ENCODE results near the gene AGAP3. TPM values are rescaled to one million over a fixed set of nuclear protein-coding genes. Genes with fewer than 3 reads are reported as not detected.

The AGAP3 gene
- total RNA-seq, 1 experiment from 2014 or later: 126 TPM

DNA sequence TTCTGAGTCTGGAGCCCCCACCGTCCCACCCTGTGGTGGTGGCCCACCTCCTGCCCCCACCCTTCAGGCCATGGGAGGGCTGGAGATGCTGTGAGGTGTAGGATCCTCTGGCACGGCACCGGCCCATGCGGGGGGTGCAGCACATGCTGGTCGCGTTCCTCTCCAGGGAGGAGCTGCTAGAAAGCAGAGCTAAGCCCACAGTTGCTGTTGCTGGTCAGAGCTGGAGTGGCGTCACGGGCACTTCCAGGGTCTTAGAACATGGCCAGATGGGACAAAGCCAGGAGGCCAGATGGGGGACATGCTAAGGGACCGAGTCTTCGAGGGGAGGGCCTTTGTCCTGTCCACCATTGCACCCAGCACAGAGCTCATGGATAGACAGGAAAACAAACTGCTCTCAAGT, 21.6 kb downstream of the AGAP3 start:
- ChIA-PET CTCF (interaction anchor here (1.5 kb wide), 1 partner anchor 46 kb away, joined by 8 read pairs; no protein-coding TSS in a partner anchor), RAD21 (ENCODE audit: low non-redundant PET in 1 of 2, low total read pairs in 2 of 2, uncharacterized antibody in 2 of 2, unreplicated experiment in 2 of 2) (no interaction called here), POLR2A (interaction anchor here (1.1 kb wide), 1 partner anchor 98 kb away, joined by 3 read pairs; no protein-coding TSS in a partner anchor)
- ATAC-seq (no peak), DNase-seq (ENCODE audit: low read depth, low spot score) (no peak)
- peaks cover 0 to 2% of the 10 kb centered on the region in 2 experiments; a peak in 1 of 4 replicates for H3K36me3 ChIP-seq (ENCODE audit: control insufficient read depth in 1 of 2, insufficient read depth in 2 of 2, low read length in 2 of 2)
- H2AFZ ChIP-seq (ENCODE audit: low read depth, low read length, poor library complexity, severe bottlenecking): no peak overlapping the region
- H3K79me2 ChIP-seq (ENCODE audit: insufficient read depth, low read length): peaks cover 81% of the 10 kb centered on the region
- H3K4me1 ChIP-seq (ENCODE audit: control insufficient read depth in 1 of 2, insufficient read depth in 2 of 2, low read length in 2 of 2): peaks cover 15 to 47% of the 10 kb centered on the region in 2 experiments
- intact Hi-C loops (cut with micrococcal nuclease): no loop called here
- H3K27me3 ChIP-seq (ENCODE audit: insufficient read depth, low read length): no peaks in the 10 kb centered on the region
- H3K9me2 ChIP-seq (ENCODE audit: insufficient read depth): no peaks in the 10 kb centered on the region
- H3K9ac ChIP-seq (ENCODE audit: low read length): no peak overlapping the region
- no peak overlapping the region for H3K4me3 ChIP-seq (replicated peaks in 1 of 2; ENCODE audit: low read depth in 1 of 2, low read length in 2 of 2)
- H3K9me3 ChIP-seq (ENCODE audit: control insufficient read depth in 1 of 2, insufficient read depth in 1 of 2, low read depth in 1 of 2, low read length in 2 of 2): no peaks in the 10 kb centered on the region
- no TSS peak for BruUV-seq (replicated peaks)
- no peak overlapping the region for H3K4me2 ChIP-seq (ENCODE audit: low read length)
- no peak for TF ChIP-seq ZNF274 (IDR thresholded peaks at IDR 0.05; ENCODE audit: low read depth, low read length)
- H4K20me1 ChIP-seq (ENCODE audit: insufficient read depth): no peaks in the 10 kb centered on the region; the same call in 1 of the 2 replicates
- no peak overlapping the region for H3K27ac ChIP-seq (ENCODE audit: low read depth, low read length)

DNA sequence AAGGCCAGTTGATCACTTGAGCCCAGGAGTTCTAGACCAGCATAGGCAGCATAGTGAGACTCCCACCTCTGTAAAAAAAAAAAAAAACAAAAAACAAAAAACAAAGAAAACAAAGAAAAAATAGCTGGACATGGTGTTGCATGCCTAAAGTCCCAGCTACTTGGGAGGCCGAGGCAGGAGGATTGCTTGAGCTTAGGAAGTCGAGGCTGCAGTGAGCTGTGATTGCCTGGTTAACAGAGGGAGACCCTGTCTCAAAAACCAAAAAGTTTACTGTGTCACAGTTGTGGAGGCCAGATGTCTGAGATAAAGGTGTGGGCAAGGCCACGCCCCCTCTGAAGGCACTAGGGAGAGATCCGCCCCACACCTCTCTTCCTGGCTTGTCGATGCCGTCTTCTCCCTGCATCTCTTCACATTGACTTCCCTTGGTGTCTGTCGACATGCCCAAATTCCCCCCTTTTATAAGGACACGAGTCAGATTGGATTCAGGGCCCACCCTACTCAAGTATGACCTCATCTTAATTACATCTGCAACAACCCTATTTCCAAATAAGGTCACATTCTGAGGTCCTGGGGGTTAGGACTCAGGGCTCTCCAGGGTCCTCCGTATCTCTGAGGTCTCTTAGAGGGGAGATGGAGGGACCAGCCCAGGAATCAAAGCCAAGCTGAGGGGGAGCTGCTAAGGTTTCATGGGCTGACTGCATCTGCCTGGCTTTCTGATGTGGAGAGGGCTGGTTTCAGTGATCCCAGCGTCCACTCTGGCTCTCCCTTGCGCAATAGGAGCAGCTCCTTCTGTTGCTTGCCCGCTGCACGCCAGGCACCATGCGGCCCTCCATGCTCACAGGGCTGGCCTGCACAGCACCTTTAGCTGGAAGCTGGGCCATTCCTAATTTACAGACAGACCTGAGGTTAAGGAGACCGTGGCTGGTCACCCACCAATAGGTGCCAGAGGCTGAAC, 23.1 kb downstream of the AGAP3 start:
- POLR2A ChIA-PET: interaction anchor here (1.3 kb wide), 1 partner anchor 15 kb away, joined by 4 read pairs; no protein-coding TSS in a partner anchor
- BruUV-seq (replicated peaks): no TSS peak
- H3K9ac ChIP-seq (ENCODE audit: low read length): no peak overlapping the region
- H3K79me2 ChIP-seq (ENCODE audit: insufficient read depth, low read length): peaks cover 81% of the 10 kb centered on the region
- H3K4me1 ChIP-seq (ENCODE audit: control insufficient read depth in 1 of 2, insufficient read depth in 2 of 2, low read length in 2 of 2): peaks cover 28 to 62% of the 10 kb centered on the region in 2 experiments
- CTCF ChIA-PET: interaction anchor here (0.6 to 4.5 kb wide), 9 partner anchors 11 to 149 kb away, joined by 3 to 25 read pairs (median 4); partner anchors contain the start of gene ABCB8
- no peaks in the 10 kb centered on the region for H3K9me2 ChIP-seq (ENCODE audit: insufficient read depth)
- H3K27ac ChIP-seq (ENCODE audit: low read depth, low read length): no peak overlapping the region
- no peak overlapping the region for H2AFZ ChIP-seq (ENCODE audit: low read depth, low read length, poor library complexity, severe bottlenecking)
- peaks cover 0 to 2% of the 10 kb centered on the region in 2 experiments; a peak in 1 of 4 replicates for H3K36me3 ChIP-seq (ENCODE audit: control insufficient read depth in 1 of 2, insufficient read depth in 2 of 2, low read length in 2 of 2)
- no peak for ATAC-seq
- H3K27me3 ChIP-seq (ENCODE audit: insufficient read depth, low read length): no peaks in the 10 kb centered on the region
- intact Hi-C loops (cut with micrococcal nuclease): loop anchor here (5.0 kb wide), 2 partner anchors 82 to 332 kb away; partner anchors contain the start of gene ABCB8
- H3K4me3 ChIP-seq (replicated peaks in 1 of 2; ENCODE audit: low read depth in 1 of 2, low read length in 2 of 2): no peak overlapping the region
- no peak overlapping the region for H3K4me2 ChIP-seq (ENCODE audit: low read length)
- DNase-seq (ENCODE audit: low read depth, low spot score): no peak
- RAD21 ChIA-PET (ENCODE audit: low non-redundant PET in 1 of 2, low total read pairs in 2 of 2, uncharacterized antibody in 2 of 2, unreplicated experiment in 2 of 2): interaction anchor here in 1 of 2 experiments (1.3 kb wide), 1 partner anchor 100 kb away, joined by 3 read pairs; no protein-coding TSS in a partner anchor
- H3K9me3 ChIP-seq (ENCODE audit: control insufficient read depth in 1 of 2, insufficient read depth in 1 of 2, low read depth in 1 of 2, low read length in 2 of 2): no peaks in the 10 kb centered on the region
- H4K20me1 ChIP-seq (ENCODE audit: insufficient read depth): no peaks in the 10 kb centered on the region; the same call in 1 of the 2 replicates
- TF ChIP-seq SRF (IDR thresholded peaks at IDR 0.05; ENCODE audit: low read depth) (no peak), CEBPB (IDR thresholded peaks at IDR 0.05; ENCODE audit: low read depth) (no peak), SP1 (IDR thresholded peaks at IDR 0.05; ENCODE audit: low read depth) (no peak), YY1 (IDR thresholded peaks at IDR 0.05; ENCODE audit: extremely low read depth, insufficient replicate concordance, low read depth, low read length) (no peak), TCF7L2 (IDR thresholded peaks at IDR 0.05; ENCODE audit: borderline replicate concordance, extremely low read depth, insufficient read depth, insufficient read length) (no peak), EGR1 (IDR thresholded peaks at IDR 0.05; ENCODE audit: low read depth) (no peak), ZFX (IDR thresholded peaks at IDR 0.05) (no peak), POLR2A (IDR thresholded peaks at IDR 0.05; ENCODE audit: borderline replicate concordance, extremely low read depth, insufficient read depth, insufficient read length) (no peak), CBX3 (IDR thresholded peaks at IDR 0.05; ENCODE audit: low read depth) (no peak), FOSL1 (IDR thresholded peaks at IDR 0.05; ENCODE audit: low read depth) (no peak), POLR2AphosphoS5 (IDR thresholded peaks at IDR 0.05; ENCODE audit: low read depth, low read length) (no peak), RAD21 (IDR thresholded peaks at IDR 0.05; ENCODE audit: low read depth) (no peak)
- TF ChIP-seq, protein P1, sequence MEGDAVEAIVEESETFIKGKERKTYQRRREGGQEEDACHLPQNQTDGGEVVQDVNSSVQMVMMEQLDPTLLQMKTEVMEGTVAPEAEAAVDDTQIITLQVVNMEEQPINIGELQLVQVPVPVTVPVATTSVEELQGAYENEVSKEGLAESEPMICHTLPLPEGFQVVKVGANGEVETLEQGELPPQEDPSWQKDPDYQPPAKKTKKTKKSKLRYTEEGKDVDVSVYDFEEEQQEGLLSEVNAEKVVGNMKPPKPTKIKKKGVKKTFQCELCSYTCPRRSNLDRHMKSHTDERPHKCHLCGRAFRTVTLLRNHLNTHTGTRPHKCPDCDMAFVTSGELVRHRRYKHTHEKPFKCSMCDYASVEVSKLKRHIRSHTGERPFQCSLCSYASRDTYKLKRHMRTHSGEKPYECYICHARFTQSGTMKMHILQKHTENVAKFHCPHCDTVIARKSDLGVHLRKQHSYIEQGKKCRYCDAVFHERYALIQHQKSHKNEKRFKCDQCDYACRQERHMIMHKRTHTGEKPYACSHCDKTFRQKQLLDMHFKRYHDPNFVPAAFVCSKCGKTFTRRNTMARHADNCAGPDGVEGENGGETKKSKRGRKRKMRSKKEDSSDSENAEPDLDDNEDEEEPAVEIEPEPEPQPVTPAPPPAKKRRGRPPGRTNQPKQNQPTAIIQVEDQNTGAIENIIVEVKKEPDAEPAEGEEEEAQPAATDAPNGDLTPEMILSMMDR (IDR thresholded peaks at IDR 0.05 in 2 of 3, conservative IDR thresholded peaks at IDR 0.05 in 1 of 3; ENCODE audit: borderline replicate concordance in 1 of 3, insufficient read depth in 1 of 3, low read depth in 2 of 3, low read length in 2 of 3): no peak
